HL-60 (cell line): ENCODE data around the gene IFNL1.

Experiments
- CTCF ChIP-seq: IDR thresholded peaks from one replicate; pipeline ENCODE4 v1.5.1; 2011; ENCODE audit warnings: low read length, control low read depth, inconsistent platforms; ENCODE audit not compliant: insufficient read depth
- GABPA ChIP-seq: IDR thresholded peaks from 2 replicates; pipeline ENCODE4 v1.6.1; 2012; ENCODE audit warnings: low read depth
- POLR2AphosphoS5 ChIP-seq: IDR thresholded peaks from 2 replicates; pipeline ENCODE4 v1.6.1; 2012; ENCODE audit warnings: low read depth
- REST ChIP-seq: IDR thresholded peaks from 2 replicates; pipeline ENCODE4 v1.6.1; 2012; ENCODE audit warnings: low read depth; ENCODE audit not compliant: insufficient replicate concordance

GRCh38 chr19:39332293-39332692 lies 36.1 kb downstream of the IFNL1 start:
- TF ChIP-seq CTCF: no peak
- TF ChIP-seq GABPA: no peak
- TF ChIP-seq REST: no peak
- TF ChIP-seq POLR2AphosphoS5: no peak
